Cardiac fibroblast (primary cell): Measurements from ENCODE around the gene YAF2.
"Not testable (repeated sequence)": the region's sequence is repeated elsewhere in the genome, so short reads cannot be mapped to it uniquely, and the experiment has no call there.

ENCODE experiments used
- DNase-seq, 2 donors: peaks; one replicate each; pipeline versions ENCODE4 v3.0.0 to v3.0.0-alpha.2; 2010; ENCODE audit warnings: low read depth in 2 of 2
- H3K4me3 ChIP-seq, 2 donors: replicated peaks in 1 of 2; 1 replicate in 1 of 2; 2 replicates in 1 of 2; pipeline ENCODE4 v1.5.1; 2011; ENCODE audit warnings: low read depth in 2 of 2, low read length in 2 of 2, mild to moderate bottlenecking in 2 of 2, moderate library complexity in 1 of 2
- TF ChIP-seq, protein P1 (sequence below): IDR thresholded peaks from one replicate; pipeline ENCODE4 v1.5.1; 2011; ENCODE audit warnings: low read depth, mild to moderate bottlenecking, low read length, inconsistent platforms

YAF2 gene

DNA sequence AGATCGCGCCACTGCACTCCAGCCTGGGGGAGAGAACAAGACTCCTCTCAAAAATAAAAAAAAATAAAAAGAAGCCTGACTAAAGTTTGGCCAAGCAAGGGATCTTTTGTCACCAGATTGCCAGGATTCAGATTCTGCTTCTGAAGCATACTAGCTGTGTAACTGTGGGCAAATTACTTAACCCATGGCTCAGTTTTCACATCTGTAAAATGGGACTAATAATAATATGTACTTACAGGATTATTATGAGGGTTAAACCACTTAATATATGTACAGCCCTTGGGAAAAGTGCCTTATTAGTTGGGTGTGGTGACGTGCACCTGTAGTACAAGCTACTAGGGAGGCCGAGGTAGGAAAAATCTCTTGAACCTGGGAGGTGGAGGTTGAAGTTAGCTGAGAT lies 21.7 kb upstream of the YAF2 start:
- no peak for DNase-seq
- TF ChIP-seq, protein P1, sequence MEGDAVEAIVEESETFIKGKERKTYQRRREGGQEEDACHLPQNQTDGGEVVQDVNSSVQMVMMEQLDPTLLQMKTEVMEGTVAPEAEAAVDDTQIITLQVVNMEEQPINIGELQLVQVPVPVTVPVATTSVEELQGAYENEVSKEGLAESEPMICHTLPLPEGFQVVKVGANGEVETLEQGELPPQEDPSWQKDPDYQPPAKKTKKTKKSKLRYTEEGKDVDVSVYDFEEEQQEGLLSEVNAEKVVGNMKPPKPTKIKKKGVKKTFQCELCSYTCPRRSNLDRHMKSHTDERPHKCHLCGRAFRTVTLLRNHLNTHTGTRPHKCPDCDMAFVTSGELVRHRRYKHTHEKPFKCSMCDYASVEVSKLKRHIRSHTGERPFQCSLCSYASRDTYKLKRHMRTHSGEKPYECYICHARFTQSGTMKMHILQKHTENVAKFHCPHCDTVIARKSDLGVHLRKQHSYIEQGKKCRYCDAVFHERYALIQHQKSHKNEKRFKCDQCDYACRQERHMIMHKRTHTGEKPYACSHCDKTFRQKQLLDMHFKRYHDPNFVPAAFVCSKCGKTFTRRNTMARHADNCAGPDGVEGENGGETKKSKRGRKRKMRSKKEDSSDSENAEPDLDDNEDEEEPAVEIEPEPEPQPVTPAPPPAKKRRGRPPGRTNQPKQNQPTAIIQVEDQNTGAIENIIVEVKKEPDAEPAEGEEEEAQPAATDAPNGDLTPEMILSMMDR, result no peak
- no peak overlapping the region for H3K4me3 ChIP-seq

DNA sequence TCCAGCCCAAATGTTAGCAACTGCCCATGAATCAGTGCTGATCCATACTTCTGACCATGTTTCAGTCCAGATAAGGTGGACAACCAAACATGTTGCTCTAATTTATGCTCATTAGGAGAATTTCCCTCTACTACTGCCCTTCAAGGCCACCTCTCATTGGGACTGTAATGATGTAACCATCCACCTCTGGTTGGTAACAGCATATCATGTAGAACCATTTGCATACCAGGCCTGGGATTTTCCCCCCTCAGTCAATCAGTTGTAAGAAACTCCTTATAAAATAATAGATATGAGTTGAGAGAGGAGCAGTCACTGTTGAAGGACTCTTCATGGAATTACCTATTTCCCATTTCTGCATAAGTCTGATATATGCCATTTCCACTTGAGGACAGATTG lies 17.8 kb upstream of the YAF2 start:
- H3K4me3 ChIP-seq, result no peak overlapping the region
- no peak for DNase-seq
- TF ChIP-seq, protein P1, result no peak

DNA sequence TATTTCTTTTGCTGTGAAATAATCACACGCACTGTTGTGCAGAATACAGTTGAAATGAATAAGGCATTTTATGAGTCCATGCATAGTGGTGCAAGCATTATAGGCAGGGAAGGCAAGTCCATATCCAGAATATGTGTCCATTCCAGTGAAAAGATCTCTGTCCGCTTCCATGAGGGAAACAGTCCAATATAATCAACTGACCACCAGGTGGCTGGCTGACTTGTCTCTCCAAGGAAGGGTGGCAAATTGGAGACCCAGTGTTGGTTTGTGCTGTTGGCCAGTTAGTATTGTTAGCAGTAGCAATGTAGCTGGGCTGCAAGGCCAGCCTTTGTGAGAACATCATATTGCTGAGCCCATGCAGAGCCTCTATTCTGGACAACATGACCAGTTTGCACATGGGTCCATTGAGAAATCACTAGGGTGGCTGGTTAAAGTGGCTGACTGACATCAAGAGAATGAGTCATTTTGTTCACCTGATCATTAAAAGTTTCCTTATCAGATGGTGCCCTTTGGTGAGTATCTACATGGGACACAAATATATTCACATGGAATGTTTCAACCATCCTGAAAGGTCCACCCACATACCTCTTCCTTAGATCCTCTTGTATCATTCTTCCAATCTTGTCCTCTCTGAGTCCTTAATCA lies 17.3 kb upstream of the YAF2 start:
- H3K4me3 ChIP-seq, result no peak overlapping the region
- TF ChIP-seq, protein P1, result no peak
- DNase-seq, result no peak

DNA sequence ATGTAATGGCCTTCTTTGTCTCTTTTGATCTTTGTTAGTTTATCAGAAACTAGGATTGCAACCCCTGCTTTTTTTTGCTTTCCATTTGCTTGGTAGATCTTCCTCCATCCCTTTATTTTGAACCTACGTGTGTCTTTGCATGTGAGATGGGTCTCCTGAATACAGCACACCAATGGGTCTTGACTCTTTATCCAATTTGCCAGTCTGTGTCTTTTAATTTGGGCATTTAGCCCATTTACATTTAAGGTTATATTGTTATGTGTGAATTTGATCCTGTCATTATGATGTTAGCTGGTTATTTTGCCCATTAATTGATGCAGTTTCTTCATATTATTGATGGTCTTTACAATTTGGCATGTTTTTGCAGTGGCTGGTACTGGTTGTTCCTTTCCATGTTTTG lies 14.6 kb upstream of the YAF2 start:
- not testable (repeated sequence) for H3K4me3 ChIP-seq, DNase-seq

DNA sequence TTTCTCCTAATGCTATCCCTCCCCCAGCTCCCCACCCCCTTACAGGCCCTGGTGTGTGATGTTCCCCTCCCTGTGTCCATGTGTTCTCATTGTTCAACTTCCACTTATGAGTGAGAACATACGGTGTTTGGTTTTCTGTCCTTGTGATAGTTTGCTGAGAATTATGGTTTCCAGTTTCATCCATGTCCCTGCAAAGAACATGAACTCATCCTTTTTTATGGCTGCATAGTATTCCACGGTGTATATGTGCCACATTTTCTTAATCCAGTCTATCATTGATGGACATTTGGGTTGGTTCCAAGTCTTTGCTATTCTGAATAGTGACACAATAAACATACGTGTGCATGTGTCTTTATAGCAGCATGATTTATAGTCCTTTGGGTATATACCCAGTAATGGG lies 11.0 kb upstream of the YAF2 start:
- not testable (repeated sequence) for H3K4me3 ChIP-seq, DNase-seq

DNA sequence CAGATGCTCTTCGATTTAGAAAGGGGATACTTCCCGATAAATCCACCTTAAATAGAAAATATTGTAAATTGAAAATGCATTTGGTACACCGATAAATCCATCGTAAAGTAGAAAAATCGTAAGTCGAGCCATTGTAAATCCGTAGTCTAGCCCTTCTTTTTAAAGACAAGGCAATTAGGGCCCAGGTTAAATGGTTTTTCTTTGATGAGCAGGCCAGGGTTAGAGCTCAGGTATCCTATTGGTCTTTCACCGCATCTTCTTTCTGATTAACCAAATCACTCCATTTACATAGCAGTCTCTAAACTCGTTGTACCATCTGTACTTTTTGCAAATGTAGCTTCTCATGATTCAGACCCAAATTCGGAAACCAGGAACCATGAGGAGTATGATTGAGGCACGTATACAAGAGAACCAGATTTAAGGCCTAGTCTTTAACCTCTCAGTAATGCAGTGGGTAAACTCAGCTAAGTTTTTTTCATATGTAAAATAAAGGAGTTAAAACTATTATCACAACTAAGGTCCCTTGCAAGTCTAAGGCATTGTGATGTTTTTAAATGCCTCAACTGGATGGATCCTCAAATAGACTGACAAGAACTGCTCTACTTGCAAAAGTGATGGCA lies 2.2 kb upstream of the YAF2 start:
- no peak overlapping the region for H3K4me3 ChIP-seq
- DNase-seq, result no peak

DNA sequence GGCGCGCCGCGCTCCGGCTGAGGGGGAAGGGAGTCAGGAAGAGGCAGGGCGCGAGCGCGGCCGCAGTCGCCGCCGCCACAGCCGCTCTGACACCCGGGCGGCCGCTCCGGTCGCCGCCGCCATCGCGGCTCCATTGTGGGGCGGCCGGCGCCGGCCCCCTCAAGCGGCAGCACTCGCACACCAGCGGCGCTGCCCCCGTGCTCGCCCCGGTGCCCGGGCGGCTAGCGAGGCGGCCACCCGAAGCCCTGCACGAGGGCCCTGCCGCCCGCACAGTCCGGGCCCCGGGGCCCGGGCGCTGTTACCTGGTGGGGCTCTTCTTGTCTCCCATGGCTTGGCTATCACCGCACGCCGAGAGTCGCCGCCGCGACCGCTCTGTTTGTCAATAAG lies 202 bp downstream of the YAF2 start:
- TF ChIP-seq, protein P1, result no peak
- no peak for DNase-seq
- peak overlapping the region; percentile 52 to 78 for H3K4me3 ChIP-seq

More for the DNA sequence above, 2.2 kb upstream of the YAF2 start:
- TF ChIP-seq, protein P1, result no peak
